Fibroblast of lung (primary cell): ENCODE measurements around the gene RBMY1J.

Experiments
- CTCF ChIP-seq, 2 donors: IDR thresholded peaks in 1 of 2; conservative IDR thresholded peaks in 1 of 2; 1 replicate in 1 of 2; 2 replicates in 1 of 2; pipeline ENCODE4 v1.5.1; 2011 to 2012; ENCODE audit warnings: low read length in 2 of 2, control low read depth in 1 of 2, inconsistent platforms in 1 of 2, low read depth in 1 of 2, mild to moderate bottlenecking in 1 of 2
- EZH2 ChIP-seq: IDR thresholded peaks from 2 replicates; pipeline ENCODE4 v1.5.1; 2012; ENCODE audit warnings: low read length, control low read depth, mild to moderate bottlenecking; ENCODE audit errors: missing control alignments

DNA sequence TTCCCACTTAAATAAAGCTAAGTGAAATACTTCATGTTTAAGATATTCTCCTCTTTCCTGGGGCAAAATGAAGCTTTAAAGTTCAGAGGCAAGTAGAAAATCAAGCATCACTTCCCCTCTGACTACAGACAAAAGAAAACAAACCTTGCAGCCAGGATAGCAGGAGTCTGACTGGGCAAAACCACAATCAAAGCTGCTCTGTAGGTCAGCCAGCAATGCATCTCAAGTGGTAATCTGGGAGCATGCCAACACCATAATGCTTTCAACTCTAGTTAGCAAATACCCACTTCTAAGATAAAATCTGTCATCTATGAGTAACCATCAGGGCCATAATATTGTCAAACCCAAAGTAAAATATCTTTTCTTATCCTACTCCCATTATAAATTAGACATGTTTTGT, 32.6 kb upstream of the RBMY1J start:
- TF ChIP-seq CTCF (conservative IDR thresholded peaks at IDR 0.05 in 1 of 2, IDR thresholded peaks at IDR 0.05 in 1 of 2; ENCODE audit: low read depth in 1 of 2, low read length in 2 of 2): no peak
- no peak for TF ChIP-seq EZH2
